Measurements from ENCODE around the gene RASGEF1C.
"Not testable (repeated sequence)": the region's sequence is repeated elsewhere in the genome, so short reads cannot be mapped to it uniquely, and the experiment has no call there.

The RASGEF1C gene

GRCh38 chr5:180210961-180211760 is 2.1 kb upstream of the RASGEF1C start:
- no peak for DNase-seq (ENCODE audit: low spot score)

- DNase-seq (ENCODE audit: low spot score): not testable (repeated sequence)
Observed at GRCh38 chr5:180210077-180210476, 1.1 kb upstream of the RASGEF1C start.

- DNase-seq (ENCODE audit: low spot score): no peak
Observed at GRCh38 chr5:180208435-180209081, 453 bp downstream of the RASGEF1C start.

GRCh38 chr5:180208038-180208434 is 975 bp downstream of the RASGEF1C start:
- no peak for DNase-seq (ENCODE audit: low spot score)

GRCh38 chr5:180207593-180207992 is 1.4 kb downstream of the RASGEF1C start:
- no peak for DNase-seq (ENCODE audit: low spot score)

- DNase-seq (ENCODE audit: low spot score): no peak
Observed at GRCh38 chr5:180206993-180207392, 2.0 kb downstream of the RASGEF1C start.

- no peak for DNase-seq (ENCODE audit: low spot score)
Observed at GRCh38 chr5:180205916-180206315, 3.1 kb downstream of the RASGEF1C start.

GRCh38 chr5:180204276-180204819 is 4.7 kb downstream of the RASGEF1C start:
- DNase-seq (ENCODE audit: low spot score): no peak

GRCh38 chr5:180202939-180203573 is 6.0 kb downstream of the RASGEF1C start:
- DNase-seq (ENCODE audit: low spot score): no peak

- no peak for DNase-seq (ENCODE audit: low spot score)
Observed at GRCh38 chr5:180201051-180201987, 7.7 kb downstream of the RASGEF1C start.

GRCh38 chr5:180199390-180199789 is 9.6 kb downstream of the RASGEF1C start:
- no peak for DNase-seq (ENCODE audit: low spot score)

GRCh38 chr5:180198208-180198607 is 10.8 kb downstream of the RASGEF1C start:
- DNase-seq (ENCODE audit: low spot score): no peak

GRCh38 chr5:180197016-180197702 is 11.9 kb downstream of the RASGEF1C start:
- DNase-seq (ENCODE audit: low spot score): no peak

GRCh38 chr5:180194410-180195345 is 14.3 kb downstream of the RASGEF1C start:
- DNase-seq (ENCODE audit: low spot score): no peak

- no peak for DNase-seq (ENCODE audit: low spot score)
Observed at GRCh38 chr5:180193749-180194375, 15.1 kb downstream of the RASGEF1C start.

GRCh38 chr5:180191716-180192115 is 17.3 kb downstream of the RASGEF1C start:
- no peak for DNase-seq (ENCODE audit: low spot score)

- no peak for DNase-seq (ENCODE audit: low spot score)
Observed at GRCh38 chr5:180187767-180188166, 21.2 kb downstream of the RASGEF1C start.

- DNase-seq (ENCODE audit: low spot score): no peak
Observed at GRCh38 chr5:180180846-180181245, 28.2 kb downstream of the RASGEF1C start.

GRCh38 chr5:180180421-180180820 is 28.6 kb downstream of the RASGEF1C start:
- DNase-seq (ENCODE audit: low spot score): no peak
